ENCODE data around the gene TCOF1. TPM values are rescaled to one million over a fixed set of nuclear protein-coding genes. Genes with fewer than 3 reads are reported as not detected.
A peak's percentile ranks its signal among the peaks of the same experiment; 100 is the strongest.

Gene TCOF1
- total and polyA plus RNA-seq, 11 donors = 11.9 to 29.9 (median 16.0) TPM

GRCh38 chr5:150398722-150399523 is 41.4 kb downstream of the TCOF1 start:
- DNase-seq (peak in 1 of 5 donors; percentile 29), ATAC-seq (no peak)
- H3K27ac ChIP-seq = no peak overlapping the region
- TF ChIP-seq CTCF (IDR thresholded peaks at IDR 0.05) (peak in 5 of 12 donors; percentile 14 to 24 (median 16)), POLR2A (IDR thresholded peaks at IDR 0.05) (no peak)
- WGBS, 4 donors = 71 to 86% (median 79%) methylated on average over 12 of the region's 12 CpGs
- no peaks in the 10 kb centered on the region for H3K27me3 ChIP-seq
- H3K36me3 ChIP-seq = peaks cover 0 to 96% (median 91%) of the 10 kb centered on the region in 9 donors
- intact Hi-C loops (cut with DNase I) = loop anchor here in 6 of 10 donors (5.0 to 10.0 kb wide), 2 partner anchors 38 to 46 kb away; partner anchors contain the start of gene RPS14 (in 1 of the 6)
- H3K4me1 ChIP-seq = peaks cover 0 to 4% (median 0%) of the 10 kb centered on the region in 12 donors
- no peaks in the 10 kb centered on the region for H3K9me3 ChIP-seq
- H3K4me3 ChIP-seq = no peak overlapping the region

GRCh38 chr5:150399524-150400211 is 42.2 kb downstream of the TCOF1 start:
- H3K36me3 ChIP-seq = peaks cover 0 to 96% (median 91%) of the 10 kb centered on the region in 9 donors
- TF ChIP-seq POLR2A (IDR thresholded peaks at IDR 0.05) (no peak), CTCF (IDR thresholded peaks at IDR 0.05) (no peak)
- peaks cover 0 to 11% (median 0%) of the 10 kb centered on the region in 12 donors for H3K4me1 ChIP-seq
- H3K27me3 ChIP-seq = no peaks in the 10 kb centered on the region
- intact Hi-C loops (cut with DNase I) = loop anchor here in 8 of 10 donors (5.0 to 10.0 kb wide), 2 partner anchors 38 to 45 kb away; partner anchors contain the start of gene RPS14 (in 1 of the 8)
- no peak overlapping the region for H3K4me3 ChIP-seq
- no peak overlapping the region for H3K27ac ChIP-seq
- H3K9me3 ChIP-seq = no peaks in the 10 kb centered on the region
- no peak for ATAC-seq
- DNase-seq = peak in 1 of 5 donors; percentile 28
- 80 to 86% (median 83%) methylated on average over 11 of the region's 11 CpGs for WGBS, 4 donors

GRCh38 chr5:150400316-150401075 is 43.0 kb downstream of the TCOF1 start:
- Histone ChIP-seq H3K36me3 (peaks cover 0 to 98% (median 92%) of the 10 kb centered on the region in 9 donors), H3K4me1 (peaks cover 0 to 14% (median 0%) of the 10 kb centered on the region in 12 donors), H3K9me3 (no peaks in the 10 kb centered on the region), H3K27me3 (no peaks in the 10 kb centered on the region), H3K27ac (no peak overlapping the region), H3K4me3 (no peak overlapping the region)
- intact Hi-C loops (cut with DNase I) = loop anchor here in 2 of 10 donors (5.0 kb wide), 1 partner anchor 37 kb away; no protein-coding TSS in a partner anchor
- peak in 1 of 5 donors; percentile 10 for DNase-seq
- ATAC-seq = no peak
- 84 to 85% (median 84%) methylated on average over 12 of the region's 12 CpGs for WGBS, 4 donors
- TF ChIP-seq POLR2A (IDR thresholded peaks at IDR 0.05) (no peak), CTCF (IDR thresholded peaks at IDR 0.05) (no peak)
